NCI-H524 (cell line): ENCODE data around the gene RUFY3.

ENCODE experiments used
- DNase-seq, 2 experiments: peaks; one replicate each; lab custom pipeline; 2025; lab: John Stamatoyannopoulos, UW

RUFY3 gene

DNA sequence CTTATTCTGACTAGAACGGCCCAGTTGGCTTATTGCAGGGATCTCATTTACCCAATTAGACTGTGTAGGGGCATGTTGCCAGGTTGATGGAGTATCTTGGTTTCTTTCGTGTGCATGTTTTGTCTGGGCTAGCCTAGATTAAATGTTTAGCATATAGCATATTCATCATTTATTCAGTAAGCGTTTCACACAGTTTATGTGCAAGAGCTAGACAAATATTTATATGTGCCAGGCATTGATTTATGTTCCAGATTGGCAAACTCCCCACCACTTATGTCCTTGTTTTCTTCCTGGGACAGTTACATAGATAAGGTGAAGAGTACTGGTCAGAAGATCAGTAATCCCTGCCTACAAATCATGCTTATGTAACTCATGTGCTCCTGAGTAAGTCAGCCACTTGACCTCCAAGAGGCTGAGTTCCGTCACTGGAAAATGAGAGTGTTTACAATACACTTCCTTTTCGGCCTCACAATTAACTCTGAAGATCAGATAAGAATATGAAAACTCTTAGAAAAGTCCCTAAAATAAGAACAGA lies 57.2 kb downstream of the RUFY3 start:
- no peak for DNase-seq

DNA sequence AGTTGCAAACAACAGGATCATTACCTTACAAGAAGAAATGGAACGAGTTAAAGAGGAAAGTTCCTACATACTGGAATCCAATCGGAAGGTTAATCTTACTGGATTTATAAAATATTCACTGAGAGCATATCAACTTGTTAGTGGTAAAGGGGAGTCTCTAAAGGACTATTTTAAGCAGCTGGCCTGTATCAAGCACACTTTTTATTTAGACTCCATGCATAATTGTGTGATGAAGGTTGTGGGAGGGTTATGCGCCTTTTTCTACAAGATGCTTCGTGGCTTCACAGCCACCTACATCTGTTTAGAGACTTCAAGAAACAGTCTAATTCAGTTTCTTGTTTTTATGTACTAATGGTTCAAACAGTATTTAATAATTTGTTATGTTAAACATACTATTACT lies 61.3 kb downstream of the RUFY3 start:
- DNase-seq: no peak

DNA sequence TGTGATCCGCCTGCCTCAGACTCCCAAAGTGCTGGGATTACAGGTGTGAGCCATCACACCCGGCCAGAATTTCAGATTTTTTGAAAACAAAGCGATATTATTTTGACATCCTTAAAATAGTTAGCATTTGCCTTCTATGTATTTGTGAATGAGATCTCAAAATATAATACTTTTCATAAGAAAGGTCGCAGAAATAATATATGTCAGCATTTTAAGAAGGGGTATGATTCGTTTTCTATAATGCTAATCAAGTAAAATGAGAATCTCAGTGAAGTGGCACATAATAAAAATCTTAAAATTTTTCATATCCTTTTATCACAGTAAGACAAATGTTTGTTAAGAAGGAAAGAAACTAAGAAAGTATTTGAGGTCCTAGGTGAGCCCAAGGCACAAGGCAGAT lies 65.7 kb downstream of the RUFY3 start:
- no peak for DNase-seq

DNA sequence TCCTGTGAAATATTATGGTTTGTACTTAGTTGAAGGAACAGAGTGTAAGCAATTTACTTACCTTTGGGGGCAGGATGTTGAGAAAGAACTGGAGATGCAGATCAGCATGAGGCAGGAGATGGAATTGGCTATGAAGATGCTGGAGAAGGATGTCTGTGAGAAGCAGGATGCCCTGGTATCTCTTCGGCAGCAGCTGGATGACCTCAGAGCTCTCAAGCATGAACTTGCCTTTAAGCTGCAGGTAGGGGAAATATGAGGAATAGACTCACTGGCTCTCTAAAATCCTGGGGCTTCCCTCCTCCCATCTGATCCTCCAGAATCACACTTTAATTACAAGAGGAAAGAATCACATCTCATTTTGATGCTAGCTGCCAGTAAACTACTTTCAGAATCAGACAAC lies 67.0 kb downstream of the RUFY3 start:
- no peak for DNase-seq

DNA sequence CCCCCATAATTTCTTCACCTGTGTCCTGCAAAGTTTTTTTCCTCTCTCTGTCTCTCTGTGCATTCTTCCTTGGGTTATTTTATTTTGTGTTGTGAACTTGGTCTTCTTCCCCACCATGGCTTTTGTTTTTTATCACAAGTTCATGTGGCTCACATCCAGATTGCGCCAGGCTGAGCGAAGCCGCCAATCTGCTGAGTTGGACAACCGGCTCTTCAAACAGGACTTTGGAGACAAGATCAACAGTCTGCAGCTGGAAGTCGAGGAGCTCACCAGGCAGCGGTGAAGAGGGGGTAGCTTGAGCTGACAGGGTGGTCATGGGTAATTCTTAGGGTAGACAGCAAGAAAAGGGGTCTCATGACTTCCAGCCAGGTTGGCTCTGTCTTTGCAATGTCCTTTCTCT lies 71.9 kb downstream of the RUFY3 start:
- DNase-seq: no peak

DNA sequence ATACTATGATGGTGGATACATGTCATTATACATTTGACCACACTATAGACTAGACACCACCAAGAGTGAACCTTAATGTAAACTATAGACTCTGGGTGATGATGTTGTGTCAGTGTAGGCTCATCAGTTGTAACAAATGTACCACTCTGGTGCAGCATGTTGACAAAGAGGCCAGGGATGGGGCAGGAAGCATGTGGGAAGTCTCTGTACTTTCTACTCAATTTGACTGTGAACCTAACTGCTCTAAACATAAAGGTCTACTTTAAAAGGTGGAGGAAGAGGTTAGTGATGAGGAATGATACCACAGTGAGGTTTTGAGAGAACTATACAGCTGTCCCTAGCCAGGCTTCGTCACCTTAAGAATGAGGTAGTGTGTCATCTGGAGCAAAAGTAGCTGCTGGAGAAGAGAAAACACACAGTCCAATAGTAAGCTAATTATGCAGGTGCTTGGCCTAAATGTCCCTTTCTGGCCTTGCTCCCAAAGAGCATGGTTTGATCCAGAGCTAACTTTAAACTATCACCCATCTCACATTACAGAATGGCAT lies 79.6 kb downstream of the RUFY3 start:
- no peak for DNase-seq

DNA sequence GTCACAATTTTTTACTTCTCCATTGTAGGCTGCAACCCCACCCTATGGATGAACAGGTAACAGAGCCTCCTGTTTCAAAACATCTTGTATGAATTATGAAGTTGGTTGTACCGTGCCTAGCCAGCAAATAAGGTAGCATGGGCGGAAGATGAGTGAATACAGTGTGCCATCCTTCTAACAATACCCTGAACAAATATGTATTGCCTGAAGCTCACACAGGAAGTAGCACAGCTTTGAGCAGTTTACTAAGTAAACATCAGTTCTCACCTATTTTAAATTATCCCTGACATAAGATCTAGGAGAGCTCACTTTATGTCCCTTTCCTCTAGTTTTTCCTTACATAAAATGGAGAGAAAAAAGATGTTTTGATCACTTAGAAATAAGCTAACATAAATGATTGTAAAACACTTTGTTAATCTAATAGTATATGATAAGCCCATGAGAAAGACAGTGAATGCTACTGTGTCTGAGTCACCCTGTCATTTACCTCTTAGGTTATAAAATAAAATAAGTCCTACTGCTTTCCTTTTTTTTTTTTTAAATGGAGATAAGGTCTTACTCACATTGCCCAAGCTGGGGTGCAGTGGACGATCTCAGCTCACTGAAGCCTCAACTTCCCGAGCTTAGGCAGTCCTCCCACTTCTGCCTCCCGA lies 81.3 kb downstream of the RUFY3 start:
- DNase-seq: no peak

DNA sequence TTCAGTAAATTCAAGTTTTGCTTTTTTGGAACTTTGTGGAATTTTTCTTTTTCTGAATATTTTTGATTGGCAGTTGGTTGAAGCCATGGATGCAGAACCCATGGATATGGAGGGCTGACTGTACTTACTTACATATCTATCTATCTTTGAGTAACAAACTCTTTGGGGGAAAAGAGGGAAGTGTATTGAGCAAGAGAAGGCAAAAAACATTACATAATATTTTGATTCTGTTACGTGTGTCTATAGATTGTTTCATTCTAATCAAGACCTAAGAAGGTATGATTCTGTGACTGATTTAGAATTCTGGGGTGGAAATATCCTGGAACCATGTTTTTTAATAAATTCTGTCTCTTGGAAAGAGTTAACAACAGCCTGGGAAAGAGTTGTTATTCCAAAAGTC lies 86.4 kb downstream of the RUFY3 start:
- DNase-seq: no peak

DNA sequence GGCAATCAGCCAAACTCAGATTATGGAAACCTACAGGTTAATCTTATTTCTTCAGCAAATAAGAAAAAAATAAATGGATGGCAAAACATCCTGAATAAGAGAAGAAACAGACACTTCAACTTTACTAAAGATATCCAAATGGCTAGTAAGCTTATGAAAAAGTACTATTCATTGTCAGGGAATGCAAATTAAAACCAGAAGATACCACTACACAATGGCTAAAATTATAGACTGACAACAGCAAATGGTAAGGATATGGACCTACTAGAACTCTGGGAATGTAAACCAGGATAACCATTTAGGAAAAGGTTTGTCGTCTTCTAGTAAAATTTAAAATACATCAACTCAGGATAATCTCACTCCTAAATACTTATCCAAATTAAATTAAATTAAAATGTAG lies 93.6 kb downstream of the RUFY3 start:
- DNase-seq: no peak

DNA sequence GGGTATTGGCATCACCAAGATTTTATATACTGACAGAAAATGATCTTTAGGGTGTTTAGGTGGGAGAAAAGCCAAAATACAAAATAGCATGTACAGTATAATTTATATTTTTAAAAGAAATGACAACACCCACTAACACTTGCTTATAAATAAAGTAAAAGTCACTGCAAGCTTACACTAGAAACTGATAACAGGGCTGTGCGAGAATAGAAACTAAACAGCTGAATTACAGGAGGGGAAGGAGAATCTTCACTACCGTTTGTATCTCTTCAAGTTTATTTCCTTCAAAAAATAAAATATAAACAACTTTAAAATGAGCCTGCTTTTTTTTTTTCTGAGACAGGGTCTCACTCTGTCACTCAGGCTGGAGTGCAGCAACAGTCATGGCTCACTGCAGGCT lies 95.1 kb downstream of the RUFY3 start:
- no peak for DNase-seq

DNA sequence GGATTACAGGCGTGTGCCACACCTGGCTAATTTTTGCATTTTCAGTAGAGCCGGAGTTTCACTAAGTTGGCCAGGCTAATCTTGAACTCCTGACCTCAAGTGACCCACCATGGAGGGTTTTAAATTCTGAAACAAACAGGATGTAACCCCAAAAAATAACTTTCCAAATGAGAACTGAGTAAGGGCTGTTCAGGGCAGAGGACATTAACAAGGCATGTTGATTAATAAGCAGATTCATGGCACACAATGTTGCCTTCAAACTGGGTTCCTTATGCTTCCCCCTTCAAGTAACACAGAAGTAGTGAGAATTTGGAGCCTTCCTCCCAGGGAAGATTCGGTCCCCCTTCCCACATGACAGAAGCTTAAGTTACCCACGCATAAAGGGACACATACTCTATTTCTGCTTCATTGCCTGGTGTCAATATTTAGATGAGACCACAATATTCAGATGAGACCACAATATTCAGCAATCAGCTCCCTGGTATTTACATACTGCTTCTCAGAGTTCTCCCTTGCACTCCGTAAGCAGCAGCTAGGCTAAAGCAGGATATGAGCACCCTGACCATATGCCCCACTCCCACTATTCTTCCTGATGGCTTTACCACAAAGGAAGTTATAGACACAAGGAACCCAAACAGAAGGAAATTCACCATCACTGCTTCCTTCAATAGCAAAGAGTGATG lies 96.5 kb downstream of the RUFY3 start:
- DNase-seq: no peak

DNA sequence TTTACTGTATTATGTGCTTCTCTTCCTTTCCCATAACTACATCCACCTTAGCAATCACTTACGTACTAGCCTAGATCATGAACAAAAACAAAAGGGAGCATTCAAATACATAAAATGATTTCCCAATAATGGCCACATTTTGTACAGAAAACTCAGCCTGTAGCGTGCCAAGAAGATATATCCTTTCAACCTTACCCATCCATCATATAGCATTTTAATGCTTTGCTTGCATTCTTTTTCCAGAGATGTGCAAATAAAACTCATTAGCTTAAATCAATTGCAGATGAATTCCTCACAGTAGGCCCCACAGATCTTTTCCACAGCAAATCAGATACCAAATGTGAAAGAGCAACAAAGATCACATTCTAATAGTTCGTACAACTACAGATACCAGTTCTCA lies 97.2 kb downstream of the RUFY3 start:
- no peak for DNase-seq

DNA sequence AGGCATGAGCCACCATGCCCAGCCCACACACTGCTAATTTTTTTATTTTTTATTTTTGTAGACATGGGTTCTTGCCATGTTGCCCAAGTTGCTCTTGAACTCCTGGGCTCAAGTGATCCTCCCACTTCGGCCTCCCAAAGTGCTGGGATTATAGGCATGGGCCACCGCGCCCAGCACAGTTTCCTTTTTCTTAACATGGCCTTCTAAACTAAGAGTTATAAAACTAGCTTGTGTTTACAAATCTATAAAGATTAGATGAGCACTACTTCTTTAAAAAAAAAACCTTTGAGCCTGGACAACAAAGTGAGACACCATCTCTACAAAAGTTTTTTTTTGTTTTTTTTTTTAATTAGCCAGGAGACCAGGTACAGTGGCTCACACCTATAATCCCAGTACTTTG lies 107.3 kb downstream of the RUFY3 start:
- no peak for DNase-seq

DNA sequence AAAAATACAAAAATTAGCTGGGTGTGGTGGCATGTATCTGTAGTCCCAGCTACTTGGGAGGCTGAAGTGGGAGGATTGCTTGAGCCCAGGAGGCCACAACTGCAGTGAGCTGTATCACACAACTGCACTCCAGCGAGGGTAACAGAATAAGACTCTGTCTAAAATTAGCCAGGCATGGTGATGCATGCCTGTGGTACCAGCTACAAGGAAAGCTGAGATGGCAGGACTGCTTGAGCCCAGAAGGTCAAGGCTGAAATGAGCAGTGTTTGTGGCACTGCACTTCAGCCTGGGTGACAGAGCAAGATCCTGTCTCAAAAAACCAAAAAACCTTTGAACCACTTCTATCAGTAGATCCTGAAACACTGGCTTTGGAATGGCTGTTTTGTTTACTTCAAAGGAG lies 107.7 kb downstream of the RUFY3 start:
- DNase-seq: no peak

DNA sequence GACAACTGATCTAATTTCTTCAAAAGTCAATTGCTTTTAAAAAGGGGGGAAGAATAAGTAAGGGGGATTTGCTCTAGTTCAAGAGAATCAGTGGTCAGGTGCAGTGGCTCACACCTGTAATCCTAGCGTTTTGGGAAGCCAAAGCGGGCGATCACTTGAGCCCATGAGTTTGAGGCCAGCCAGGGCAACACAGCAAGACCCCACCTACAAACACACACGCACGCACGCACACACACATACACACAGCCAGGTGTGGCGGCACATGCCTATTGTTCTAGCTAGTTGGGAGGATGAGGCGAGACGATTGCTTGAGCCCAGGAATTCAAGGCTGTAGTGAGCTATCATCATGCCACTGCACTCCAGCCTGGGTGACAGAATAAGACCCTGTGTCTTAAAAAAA lies 108.3 kb downstream of the RUFY3 start:
- no peak for DNase-seq

DNA sequence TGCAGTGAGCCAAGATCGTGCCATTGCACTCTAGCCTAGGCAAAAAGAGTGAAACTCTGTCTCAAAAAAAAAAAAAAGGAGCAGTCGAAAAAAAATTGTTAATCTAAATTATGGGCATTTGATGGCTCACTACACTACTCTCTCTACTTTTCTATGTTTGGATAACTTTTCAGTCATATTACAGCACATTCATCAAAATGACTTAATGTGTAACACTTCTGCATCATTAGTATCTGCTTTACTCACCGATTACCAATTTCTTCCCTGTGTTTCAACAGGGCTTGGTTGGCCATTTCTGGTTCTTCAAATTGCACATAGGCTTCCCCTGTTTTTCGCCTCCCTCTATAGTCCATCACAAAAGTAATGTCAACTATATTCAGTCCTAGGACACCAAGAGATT lies 109.5 kb downstream of the RUFY3 start:
- DNase-seq: no peak

DNA sequence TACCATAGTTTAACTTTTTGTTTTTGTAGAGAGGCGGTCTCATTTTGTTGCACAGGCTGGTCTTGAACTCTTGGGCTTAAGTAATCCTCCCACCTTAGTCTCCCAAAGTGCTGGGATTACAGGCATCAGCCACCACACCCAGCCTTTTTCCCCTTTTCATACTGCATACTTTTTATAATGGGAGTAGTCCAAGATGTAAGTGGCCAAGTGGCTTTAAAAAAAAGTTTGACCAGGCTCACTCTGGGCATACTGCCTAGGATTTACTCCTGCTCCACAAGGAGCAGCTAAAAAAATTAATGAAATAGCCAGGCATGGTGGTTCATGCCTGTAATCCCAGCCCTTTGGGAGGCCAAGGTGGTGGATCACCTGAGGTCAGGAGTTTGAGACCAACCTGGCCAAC lies 111.9 kb downstream of the RUFY3 start:
- DNase-seq: no peak

DNA sequence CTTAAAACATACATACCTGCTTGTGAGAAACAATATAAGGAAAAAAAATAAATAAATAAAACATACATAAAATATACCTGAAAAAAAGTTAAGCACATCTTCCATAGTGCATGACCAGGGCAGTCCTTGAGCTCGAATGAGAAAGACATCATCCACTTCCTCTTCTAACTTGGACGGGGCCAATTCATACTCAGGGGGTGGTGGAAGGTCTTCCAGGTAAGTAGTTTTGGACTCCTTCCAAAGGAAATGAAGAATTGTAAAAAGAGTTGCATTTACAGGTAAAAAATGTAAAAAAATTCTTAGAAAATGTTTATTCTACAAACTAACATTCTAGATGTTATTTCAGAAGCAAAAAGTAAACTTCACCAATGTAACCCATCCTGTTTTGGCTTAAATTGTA lies 114.3 kb downstream of the RUFY3 start:
- DNase-seq: no peak

DNA sequence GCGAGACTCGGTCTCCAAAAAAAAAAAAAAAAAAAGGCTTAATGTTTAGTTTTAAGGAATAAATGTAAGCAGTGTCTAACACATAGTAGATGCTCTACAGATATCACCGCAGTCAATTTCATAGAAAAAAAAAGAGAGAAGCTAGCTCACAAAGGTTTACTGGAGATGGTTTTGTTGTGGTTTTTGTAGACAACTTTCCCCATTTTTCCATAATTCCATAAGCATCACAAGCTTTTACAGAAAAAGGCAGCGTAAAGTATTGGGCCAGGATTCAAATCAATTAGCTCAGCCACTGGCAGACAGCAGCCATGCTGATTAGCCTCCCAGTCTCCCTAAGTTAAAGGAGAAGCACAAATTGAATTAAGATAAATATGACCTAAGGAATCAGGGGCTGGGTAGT lies 116.4 kb downstream of the RUFY3 start:
- DNase-seq: no peak

DNA sequence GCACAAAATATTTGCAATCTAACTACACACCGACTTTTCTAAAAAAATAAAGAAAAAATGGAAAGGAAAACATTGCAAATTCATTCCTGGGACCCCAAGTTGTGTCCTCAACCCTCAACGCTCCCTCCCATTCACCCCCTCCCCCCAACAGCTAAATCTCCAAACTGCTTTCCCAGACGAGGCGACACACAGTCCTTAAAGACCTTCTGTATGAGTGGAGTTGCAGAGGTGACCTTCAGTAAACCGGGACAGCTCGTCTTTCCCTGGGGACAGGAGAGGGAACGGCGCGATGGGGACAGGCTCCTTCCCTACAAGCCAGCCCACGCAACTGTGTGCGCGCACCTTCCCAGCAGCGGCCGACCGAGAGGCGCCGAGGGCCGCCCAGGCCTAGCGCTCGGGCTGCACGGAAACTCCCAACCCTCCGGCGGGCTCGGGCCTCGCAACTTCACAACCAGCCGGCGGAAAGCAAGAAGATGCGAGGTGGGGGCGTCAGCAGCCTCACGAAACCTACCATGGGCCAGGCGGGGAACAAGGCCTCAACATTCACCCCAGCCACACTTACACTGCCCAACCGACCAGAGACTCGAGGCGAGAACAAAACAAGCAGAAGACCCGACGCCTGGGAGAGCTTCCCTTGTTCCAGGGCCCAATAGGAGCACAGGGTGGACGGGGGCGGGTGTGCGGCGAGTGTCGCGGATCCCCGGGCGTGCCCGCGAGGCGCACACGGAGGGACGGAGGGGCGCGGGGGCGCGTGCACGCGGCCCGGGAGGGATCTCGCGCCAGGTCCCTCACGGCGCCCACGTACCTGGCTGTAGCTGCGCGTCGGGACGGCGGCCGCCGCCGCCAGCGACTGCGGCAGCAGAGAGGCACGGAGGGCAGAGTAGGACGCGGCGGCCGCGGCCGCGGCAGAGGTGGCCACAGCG lies 117.2 kb downstream of the RUFY3 start:
- DNase-seq: peak; percentile 36 to 58

DNA sequence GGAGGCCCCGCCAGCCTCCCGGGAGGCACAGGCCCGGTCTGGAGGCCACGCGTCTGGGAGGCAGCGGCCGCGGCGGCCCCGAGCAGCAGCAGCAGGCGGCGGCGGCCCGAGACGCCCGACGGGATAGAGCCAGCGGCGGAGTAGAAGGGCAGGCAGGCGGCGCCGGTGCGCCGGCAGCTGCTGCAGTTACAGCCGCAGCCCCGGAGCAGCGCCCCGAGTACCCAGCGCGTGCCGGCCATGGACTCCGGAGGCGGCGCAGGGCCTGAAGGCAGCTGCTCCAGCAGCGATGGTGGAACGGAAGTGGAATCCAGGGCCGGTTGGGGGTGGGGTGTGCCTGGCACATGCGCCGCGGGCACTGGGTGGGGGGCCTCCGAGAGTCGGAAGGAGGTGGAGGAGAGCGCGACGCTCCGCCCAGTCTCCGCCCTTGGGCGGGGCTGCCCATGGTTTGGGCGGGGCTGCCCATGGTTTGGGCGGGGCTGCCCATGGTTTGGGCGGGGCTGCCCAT lies 117.9 kb downstream of the RUFY3 start, which contains the start of gene GRSF1:
Gene GRSF1 (minus strand): TSS at position 302 of the 505 bp plus-strand sequence. CDS start 63 bp downstream, at position 239.
- DNase-seq: peak; percentile 50 to 83

DNA sequence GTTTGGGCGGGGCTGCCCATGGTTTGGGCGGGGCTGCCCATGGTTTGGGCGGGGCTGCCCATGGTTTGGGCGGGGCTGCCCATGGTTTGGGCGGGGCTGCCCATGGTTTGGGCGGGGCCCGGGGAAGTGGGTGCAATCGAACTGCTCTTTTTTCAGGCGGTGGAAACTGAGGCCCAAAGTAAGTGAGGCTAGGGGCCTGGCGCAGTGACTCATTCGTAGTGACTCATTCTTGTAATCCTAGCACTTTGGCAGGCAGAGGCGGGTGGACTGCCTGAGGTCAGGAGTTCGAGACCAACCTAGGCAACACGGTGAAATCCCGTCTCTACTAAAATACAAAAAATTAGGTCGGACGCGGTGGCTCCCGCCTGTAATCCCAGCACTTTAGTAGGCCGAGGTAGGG lies 118.4 kb downstream of the RUFY3 start:
- peak in 1 of 2 experiments; percentile 13 for DNase-seq
